ENCODE measurements around the gene ZSCAN10.

DNA sequence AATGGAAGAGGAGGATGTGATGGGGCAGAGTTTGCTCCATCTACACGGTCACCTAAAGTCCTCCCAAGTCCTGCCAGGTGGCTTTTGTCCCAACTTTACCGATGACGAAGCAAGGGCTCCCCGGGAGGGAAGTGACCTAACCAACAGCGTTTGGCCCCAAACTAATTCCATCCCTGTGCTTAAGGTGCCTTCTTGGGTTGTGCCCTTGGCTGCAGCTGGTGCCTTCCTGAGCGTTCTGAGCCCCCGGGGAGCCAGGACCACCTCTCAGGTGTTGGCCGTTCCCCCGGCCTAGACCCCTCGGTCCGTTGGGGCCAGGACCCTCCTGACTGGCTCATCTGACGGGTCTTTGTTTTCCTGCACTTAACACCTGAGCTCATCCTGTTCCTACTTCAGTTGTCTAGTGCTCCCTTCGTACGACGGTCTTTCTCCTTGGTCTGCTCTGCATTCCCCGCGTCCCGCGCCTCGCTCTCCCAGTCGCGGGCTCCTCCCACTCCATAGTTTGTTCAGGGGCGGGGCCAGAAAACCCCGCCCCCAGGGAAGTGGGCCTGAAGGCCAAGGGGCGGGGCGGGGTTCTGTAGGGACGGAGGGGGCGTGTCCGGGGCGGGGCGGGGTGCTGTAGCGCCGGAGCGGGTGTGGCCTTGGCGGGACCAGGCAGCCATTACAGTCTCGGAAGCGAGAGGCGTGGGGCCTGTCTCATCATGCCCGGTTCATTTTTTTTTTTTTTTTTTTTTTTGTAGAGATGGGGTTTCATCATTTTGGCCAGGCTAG, 822 bp upstream of the ZSCAN10 start:
- TF ChIP-seq, protein P1, sequence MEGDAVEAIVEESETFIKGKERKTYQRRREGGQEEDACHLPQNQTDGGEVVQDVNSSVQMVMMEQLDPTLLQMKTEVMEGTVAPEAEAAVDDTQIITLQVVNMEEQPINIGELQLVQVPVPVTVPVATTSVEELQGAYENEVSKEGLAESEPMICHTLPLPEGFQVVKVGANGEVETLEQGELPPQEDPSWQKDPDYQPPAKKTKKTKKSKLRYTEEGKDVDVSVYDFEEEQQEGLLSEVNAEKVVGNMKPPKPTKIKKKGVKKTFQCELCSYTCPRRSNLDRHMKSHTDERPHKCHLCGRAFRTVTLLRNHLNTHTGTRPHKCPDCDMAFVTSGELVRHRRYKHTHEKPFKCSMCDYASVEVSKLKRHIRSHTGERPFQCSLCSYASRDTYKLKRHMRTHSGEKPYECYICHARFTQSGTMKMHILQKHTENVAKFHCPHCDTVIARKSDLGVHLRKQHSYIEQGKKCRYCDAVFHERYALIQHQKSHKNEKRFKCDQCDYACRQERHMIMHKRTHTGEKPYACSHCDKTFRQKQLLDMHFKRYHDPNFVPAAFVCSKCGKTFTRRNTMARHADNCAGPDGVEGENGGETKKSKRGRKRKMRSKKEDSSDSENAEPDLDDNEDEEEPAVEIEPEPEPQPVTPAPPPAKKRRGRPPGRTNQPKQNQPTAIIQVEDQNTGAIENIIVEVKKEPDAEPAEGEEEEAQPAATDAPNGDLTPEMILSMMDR (conservative IDR thresholded peaks at IDR 0.05 in 1 of 2, IDR thresholded peaks at IDR 0.05 in 1 of 2; ENCODE audit: low read depth in 1 of 2, low read length in 2 of 2), result no peak
- TF ChIP-seq EZH2 (IDR thresholded peaks at IDR 0.05; ENCODE audit: low read length, missing control alignments), result no peak
